ENCODE measurements around the gene SLC30A4.

The SLC30A4 gene

DNA sequence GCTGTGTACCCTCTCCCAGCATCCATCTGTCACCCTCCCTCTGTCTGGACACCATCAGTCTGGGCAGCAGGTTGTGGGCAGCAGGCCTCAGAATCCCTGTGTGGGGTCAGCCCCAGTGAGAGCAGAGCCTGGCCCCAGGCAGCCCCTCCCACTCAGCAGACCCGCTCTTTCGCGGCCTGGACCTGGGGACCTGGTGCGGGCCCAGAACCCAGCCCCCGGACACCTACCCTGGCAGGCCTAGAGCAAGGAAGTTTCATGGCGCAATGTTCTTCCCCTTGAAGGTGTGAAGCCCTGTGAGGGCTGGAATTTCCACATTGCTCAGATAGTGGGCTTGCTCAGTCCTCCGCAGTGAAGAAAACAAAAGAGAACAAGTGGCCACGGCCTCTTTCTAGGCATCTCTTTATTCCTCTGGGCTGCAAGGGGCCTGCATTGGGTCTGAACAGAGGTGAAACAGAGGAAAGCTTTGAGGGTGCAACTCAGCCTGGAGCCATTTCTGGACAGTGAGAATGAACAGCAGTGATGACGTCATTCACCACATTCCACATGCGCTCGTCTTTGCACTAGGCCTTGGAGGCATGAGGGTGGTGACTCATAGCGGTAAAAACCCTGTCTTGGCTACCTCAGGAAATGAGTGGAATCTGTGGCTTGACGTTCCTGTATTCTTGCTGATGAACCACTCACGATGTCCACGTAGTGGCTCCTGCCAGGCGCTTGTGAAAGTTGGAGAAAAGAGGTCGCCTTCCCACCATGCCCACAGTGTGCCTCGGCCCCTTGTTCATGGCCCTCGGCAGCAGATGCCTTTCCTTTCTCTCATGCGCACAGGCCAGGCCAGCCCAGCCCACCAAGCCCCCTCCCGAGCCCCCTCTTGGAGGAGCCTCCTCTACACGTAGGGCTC is 66.1 kb downstream of the SLC30A4 start:
- Histone ChIP-seq H3K4me1 (ENCODE audit: control insufficient read depth in 1 of 2, insufficient read depth in 1 of 2, low read depth in 1 of 2, low read length in 1 of 2) (peaks cover 49 to 54% of the 10 kb centered on the region in 2 experiments), H3K4me3 (ENCODE audit: low read depth in 1 of 2, low read length in 1 of 2) (peak overlapping the region; percentile 6 to 18), H3K27ac (peak overlapping the region; percentile 93), H3K9me3 (no peaks in the 10 kb centered on the region), H3K27me3 (peaks cover 13% of the 10 kb centered on the region), H3K36me3 (no peaks in the 10 kb centered on the region)
- TF ChIP-seq, protein P1, sequence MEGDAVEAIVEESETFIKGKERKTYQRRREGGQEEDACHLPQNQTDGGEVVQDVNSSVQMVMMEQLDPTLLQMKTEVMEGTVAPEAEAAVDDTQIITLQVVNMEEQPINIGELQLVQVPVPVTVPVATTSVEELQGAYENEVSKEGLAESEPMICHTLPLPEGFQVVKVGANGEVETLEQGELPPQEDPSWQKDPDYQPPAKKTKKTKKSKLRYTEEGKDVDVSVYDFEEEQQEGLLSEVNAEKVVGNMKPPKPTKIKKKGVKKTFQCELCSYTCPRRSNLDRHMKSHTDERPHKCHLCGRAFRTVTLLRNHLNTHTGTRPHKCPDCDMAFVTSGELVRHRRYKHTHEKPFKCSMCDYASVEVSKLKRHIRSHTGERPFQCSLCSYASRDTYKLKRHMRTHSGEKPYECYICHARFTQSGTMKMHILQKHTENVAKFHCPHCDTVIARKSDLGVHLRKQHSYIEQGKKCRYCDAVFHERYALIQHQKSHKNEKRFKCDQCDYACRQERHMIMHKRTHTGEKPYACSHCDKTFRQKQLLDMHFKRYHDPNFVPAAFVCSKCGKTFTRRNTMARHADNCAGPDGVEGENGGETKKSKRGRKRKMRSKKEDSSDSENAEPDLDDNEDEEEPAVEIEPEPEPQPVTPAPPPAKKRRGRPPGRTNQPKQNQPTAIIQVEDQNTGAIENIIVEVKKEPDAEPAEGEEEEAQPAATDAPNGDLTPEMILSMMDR (IDR thresholded peaks at IDR 0.05), result no peak

DNA sequence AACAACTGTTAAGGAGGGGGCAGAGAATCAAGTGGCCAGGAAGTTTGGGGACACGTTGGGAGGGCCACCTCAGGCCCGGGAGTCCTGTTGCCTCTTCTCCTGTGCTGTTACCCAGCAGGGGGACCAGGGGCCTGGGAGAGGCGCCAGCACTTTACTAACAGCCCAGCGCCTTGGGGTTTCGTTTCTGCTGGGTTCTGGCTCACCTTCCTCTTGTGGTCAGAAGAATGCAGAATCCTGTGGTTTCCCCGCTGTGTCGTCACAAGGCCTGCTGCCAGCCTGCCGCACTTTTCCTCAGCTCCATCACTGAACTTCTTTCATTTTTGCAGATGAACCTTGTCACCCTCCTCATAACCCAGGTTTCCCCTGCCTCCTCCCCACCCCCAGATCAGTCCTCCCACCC is 67.7 kb downstream of the SLC30A4 start:
- Histone ChIP-seq H3K36me3 (no peaks in the 10 kb centered on the region), H3K4me1 (ENCODE audit: control insufficient read depth in 1 of 2, insufficient read depth in 1 of 2, low read depth in 1 of 2, low read length in 1 of 2) (peaks cover 49 to 54% of the 10 kb centered on the region in 2 experiments), H3K9me3 (no peaks in the 10 kb centered on the region), H3K27me3 (peaks cover 7% of the 10 kb centered on the region), H3K4me3 (ENCODE audit: low read depth in 1 of 2, low read length in 1 of 2) (peak overlapping the region; percentile 20 to 40), H3K27ac (peak overlapping the region; percentile 93)
- TF ChIP-seq, protein P1 (IDR thresholded peaks at IDR 0.05), result peak; percentile 56

DNA sequence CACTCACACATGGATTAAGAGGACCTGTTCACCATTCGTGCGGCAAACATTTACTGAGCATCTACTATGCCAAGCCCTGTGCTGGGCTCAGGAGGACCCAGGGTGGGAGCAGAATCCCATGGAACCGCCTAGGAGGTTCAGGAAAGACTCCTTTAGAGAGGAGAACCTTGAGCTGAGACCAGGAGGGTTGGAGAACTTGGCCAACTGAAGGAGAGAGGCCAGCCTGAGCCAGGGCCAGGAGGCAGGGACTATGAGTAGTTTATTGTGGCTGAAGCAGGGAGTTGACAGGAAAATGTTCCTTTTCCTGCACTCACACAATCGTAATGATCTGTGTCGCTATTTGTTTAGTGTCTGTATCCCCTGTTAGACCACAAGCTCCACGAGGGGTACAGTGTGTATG is 71.3 kb downstream of the SLC30A4 start:
- H3K27me3 ChIP-seq, result no peaks in the 10 kb centered on the region
- H3K27ac ChIP-seq, result no peak overlapping the region
- no peaks in the 10 kb centered on the region for H3K36me3 ChIP-seq
- TF ChIP-seq, protein P1 (IDR thresholded peaks at IDR 0.05), result no peak
- H3K4me1 ChIP-seq (ENCODE audit: control insufficient read depth in 1 of 2, insufficient read depth in 1 of 2, low read depth in 1 of 2, low read length in 1 of 2), result peaks cover 24 to 31% of the 10 kb centered on the region in 2 experiments
- H3K9me3 ChIP-seq, result no peaks in the 10 kb centered on the region
- no peak overlapping the region for H3K4me3 ChIP-seq (ENCODE audit: low read depth in 1 of 2, low read length in 1 of 2)

DNA sequence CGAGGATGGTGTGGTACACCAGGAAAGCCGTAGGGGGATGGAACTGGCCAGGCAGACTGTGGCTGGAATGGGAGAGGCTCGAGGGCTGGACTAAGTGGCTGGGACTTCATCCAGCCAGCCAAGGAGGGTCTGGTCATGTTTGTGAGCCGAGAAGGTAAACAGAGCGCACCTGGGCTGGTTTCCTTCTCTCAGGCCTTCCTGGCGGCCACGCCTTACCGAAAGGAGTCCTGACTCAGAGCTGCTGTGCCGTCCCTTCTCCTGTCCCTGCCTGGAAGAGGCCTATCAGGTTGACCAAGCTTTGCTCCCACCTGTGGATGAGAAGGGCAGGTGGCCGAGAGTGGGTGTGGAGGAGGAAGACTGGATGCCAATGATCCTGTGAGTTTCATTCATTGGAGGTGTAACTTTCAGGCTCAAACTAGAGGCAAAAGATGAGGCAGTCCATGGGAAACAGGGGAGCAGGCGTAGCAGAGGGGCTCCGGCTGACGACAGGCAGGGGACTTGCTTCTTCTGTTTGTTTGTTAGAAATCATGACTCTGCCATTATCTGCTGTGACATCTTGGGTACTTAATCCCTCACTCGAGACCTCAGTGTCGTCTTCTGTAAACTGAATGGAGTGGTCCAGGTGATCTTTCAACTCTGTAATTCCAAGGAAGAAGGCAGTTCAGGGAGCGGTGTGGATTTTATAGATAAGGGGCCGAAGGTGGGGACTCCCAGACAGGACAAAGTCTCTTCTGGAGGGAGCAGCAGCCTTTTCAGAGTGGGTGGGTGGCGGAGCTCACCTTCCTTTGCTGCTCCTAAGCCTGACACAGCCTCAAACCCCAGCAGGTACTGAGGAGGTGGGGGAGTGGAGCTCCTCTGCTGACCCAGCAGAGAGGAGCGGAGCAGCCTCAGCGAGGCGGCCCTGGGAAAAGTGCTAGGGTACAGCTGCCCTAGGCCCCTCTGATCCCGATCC is 72.4 kb downstream of the SLC30A4 start:
- H3K36me3 ChIP-seq, result no peaks in the 10 kb centered on the region
- H3K9me3 ChIP-seq, result no peaks in the 10 kb centered on the region
- no peak overlapping the region for H3K27ac ChIP-seq
- H3K4me1 ChIP-seq (ENCODE audit: control insufficient read depth in 1 of 2, insufficient read depth in 1 of 2, low read depth in 1 of 2, low read length in 1 of 2), result peaks cover 13 to 20% of the 10 kb centered on the region in 2 experiments
- no peak overlapping the region for H3K4me3 ChIP-seq (ENCODE audit: low read depth in 1 of 2, low read length in 1 of 2)
- TF ChIP-seq, protein P1 (IDR thresholded peaks at IDR 0.05), result no peak
- peaks cover 3% of the 10 kb centered on the region for H3K27me3 ChIP-seq

DNA sequence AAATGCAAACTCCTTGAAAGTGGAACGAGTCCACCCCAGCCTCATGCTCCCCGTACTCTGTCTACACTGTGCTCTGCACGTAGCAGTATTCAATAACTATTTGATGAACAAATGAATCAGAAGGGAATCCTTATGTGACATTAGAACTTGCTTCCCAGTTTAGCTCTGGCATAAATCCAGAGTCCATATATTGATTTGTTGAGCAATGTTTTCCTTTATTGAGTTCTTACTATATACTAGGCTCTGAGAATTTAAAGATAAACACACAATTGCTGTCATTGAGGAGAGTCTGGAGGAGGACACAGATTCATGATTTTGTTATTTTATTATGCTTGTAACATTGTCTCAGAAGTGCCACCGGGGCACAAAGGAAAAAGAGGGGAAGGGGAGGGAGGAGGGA is 73.2 kb downstream of the SLC30A4 start:
- Histone ChIP-seq H3K27me3 (peaks cover 3% of the 10 kb centered on the region), H3K4me3 (ENCODE audit: low read depth in 1 of 2, low read length in 1 of 2) (no peak overlapping the region), H3K36me3 (no peaks in the 10 kb centered on the region), H3K9me3 (no peaks in the 10 kb centered on the region), H3K4me1 (ENCODE audit: control insufficient read depth in 1 of 2, insufficient read depth in 1 of 2, low read depth in 1 of 2, low read length in 1 of 2) (peaks cover 5 to 12% of the 10 kb centered on the region in 2 experiments), H3K27ac (no peak overlapping the region)
- TF ChIP-seq, protein P1 (IDR thresholded peaks at IDR 0.05), result no peak
